IPS-18c (cell line): ENCODE results near the gene NPC1L1.
"Not testable (repeated sequence)": the region's sequence is repeated elsewhere in the genome, so short reads cannot be mapped to it uniquely, and the experiment has no call there.

Experiments
- H3K4me3 ChIP-seq: 2 replicates; pipeline ENCODE4 v1.7.0; 2013; ENCODE audit warnings: low read depth, mild to moderate bottlenecking, low read length, moderate library complexity; ENCODE audit not compliant: insufficient read depth
- H3K9me3 ChIP-seq: one replicate; pipeline ENCODE4 v1.6.1; 2013; ENCODE audit warnings: mild to moderate bottlenecking, low read length, moderate library complexity; ENCODE audit not compliant: control insufficient read depth, insufficient read depth

NPC1L1 gene

DNA sequence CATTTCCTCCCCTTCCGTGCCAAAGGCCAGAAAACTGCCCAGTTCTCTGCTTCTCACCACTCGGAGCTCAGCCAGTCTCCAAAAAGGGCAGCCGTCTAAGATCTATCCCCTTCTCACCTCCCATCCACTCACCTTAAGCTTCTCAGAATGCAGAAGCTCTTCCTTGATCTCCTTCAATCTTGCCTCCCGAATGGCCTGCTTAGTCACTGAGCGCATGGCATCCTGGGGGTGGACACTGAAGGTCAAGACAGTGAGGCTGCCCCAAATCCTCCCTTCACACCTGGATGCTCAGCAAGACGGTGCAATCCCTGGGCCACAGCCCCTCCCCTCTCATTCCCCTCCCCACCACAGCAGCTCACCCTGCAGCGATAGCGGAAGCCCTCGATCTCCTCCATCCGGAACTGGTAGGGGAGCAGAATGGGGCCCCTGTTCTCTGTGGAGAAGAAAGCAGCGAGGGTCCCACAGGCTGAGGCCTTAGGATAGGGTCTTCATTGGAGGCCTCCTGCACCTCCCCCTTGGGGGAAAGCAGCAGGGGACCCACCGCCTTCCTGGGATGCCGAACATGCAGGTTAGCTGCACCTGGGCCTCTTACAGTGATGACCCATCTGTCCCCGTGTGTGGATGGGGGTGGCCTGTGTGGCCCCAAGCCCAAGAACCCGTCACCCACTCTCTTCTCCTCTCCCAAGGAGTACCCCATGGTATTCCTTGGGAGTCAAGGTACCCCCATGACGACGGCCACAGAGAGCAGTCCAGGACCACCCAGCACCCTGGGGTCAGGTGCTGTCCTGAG, 27.8 kb upstream of the NPC1L1 start:
- Histone ChIP-seq H3K9me3 (no peaks in the 10 kb centered on the region), H3K4me3 (no peak overlapping the region)

DNA sequence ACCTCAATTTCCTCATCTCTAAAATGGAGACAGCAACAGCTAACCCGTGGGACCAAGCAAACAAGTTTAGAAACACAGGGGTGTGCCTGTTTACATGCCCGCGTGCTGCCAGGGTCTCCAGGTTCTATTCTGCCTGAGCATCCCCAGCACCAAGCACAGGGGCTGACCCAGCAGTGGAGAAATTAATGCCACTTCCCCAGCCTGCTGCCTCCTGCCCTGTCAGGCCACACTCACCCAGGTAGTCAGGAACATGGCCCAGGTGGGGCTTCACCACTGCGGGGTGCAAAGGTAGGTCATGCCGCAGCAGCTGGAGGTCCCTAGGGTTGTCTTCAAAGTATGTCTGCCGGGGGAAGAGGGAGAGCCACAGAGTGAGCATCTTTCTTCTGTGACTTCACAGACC, 26.8 kb upstream of the NPC1L1 start:
- H3K9me3 ChIP-seq = no peaks in the 10 kb centered on the region
- no peak overlapping the region for H3K4me3 ChIP-seq

DNA sequence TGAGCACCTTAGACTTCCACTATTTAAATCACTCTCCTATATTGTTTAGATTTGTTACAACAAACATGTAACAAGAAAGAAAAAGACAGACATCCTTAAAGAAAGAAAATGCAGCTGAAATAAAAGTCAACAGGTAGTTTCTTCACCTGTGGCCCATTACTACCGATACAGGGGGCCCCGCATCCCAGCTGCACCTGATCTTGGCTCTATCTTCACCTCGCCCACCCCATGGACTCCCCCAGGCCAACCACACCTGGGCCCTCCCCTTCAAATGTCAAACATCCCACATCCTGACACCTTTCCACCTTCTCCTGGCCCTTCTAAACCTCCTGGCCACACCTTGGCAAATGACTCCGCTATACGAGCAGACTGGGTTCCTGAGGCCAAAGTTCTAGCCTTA, 25.6 kb upstream of the NPC1L1 start:
- Histone ChIP-seq H3K9me3 (no peaks in the 10 kb centered on the region), H3K4me3 (no peak overlapping the region)

DNA sequence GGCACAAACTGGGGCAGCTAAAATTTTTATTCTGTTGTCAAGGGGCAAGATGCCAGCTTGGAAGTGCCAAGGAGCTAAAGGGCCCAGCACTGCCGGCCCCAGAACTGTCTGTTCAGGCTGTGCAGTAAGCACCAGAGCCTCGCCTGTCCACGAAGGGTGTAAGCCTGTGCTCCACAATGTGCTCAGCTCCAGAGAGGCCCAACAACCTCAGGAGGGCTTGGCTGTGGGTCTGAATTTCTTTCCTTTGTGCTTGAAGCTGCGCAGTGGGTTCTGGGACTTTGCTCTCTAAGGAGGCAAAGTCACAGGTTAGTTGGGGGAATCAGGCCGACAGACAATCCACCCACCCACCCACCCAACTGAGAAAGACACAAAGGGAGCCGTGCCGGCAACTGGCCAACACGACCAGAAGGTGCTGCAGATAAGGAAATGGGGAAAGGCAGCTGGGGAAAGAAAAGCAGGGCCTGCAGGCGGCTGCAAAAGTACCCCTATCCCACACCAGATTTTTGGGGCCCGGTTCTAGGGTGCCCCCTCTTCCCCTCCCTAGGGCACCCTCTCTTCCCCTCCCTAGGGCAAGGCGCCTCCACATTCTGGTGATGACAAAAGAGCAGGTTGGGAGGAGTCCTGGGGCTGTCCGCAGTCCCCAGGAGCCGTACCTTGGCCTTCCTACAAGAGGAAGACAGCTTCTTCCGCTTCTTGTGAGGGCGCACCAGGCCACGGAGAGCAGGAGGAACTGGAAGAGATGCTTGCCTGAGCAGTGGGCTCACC, 24.8 kb upstream of the NPC1L1 start:
- H3K9me3 ChIP-seq = no peaks in the 10 kb centered on the region
- no peak overlapping the region for H3K4me3 ChIP-seq

DNA sequence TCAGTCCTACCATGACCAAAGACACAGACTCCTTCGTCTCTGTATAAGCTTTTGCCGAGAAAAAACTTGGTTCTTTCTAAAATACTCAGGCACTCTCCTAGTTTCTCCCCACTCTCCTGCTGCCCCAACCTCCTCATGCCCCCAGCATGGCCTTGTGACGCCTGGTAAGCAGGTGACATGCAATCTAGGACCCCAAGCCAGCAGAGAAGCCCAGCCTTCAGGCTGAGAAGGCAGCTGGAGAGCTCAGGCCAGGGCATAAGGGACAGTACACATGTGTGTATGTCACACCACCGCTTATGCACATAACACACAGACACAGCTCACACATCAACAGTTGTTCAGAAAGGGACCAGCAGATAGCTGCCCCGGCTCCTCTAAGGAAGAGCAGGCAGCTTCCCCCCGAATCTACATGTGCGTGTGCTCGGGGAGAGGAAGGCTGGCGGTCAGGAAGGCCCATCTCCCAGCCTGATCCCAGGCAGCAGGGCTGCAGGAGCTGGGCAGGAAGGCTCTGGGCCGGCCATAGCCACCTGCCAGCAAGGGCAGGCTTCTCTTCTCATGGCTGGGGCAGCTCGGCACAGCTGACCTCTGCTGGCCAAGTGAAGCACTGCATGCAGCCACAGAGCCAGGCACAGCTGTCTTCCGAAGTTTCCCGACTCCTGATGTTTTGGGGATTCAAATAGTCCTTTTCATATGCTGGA, 24.1 kb upstream of the NPC1L1 start:
- Histone ChIP-seq H3K9me3 (no peaks in the 10 kb centered on the region), H3K4me3 (no peak overlapping the region)

DNA sequence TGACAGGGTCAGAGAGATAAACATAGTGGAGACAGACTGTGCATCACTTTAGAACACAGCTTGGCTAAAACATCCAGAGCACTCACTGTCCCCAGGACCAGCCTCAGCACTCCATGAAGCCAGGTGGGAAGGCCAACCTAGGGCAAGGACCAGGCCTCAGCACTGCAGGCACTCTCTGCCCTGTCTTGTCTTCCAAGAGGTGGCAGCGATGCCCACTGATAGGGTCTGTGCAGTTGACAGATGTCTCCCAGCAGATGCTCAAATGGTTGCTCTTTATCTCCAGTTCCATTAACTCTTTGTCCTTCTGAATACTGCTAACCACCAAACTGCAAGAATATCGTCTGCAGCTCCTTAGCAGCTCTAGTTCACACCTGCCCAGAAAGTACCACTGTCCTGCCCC, 23.5 kb upstream of the NPC1L1 start:
- H3K4me3 ChIP-seq = no peak overlapping the region
- H3K9me3 ChIP-seq = no peaks in the 10 kb centered on the region

DNA sequence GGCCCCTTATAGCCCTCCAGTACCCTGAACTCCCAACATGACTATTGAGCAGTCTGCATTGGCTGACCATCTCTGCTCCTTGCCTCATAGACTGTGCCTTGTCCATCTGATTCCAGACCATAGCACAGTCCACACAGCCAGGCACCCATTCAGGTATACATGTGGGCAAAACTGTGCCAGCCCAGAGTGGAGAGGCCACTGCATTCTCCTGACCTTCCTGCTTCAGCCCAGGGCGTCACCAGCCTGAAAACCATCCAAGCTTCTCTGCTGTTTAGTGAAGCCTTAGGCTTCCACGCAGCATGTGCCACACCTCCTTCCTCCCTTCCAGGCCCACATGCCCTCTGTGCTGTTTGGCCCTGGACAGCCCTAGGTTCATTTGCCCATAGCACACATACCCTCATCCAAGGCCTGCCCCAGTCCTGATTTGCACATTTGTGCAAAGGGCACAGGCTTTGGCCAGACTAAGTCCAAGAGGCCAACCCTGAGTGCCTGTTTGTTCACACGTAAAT, 22.1 kb upstream of the NPC1L1 start:
- no peak overlapping the region for H3K4me3 ChIP-seq
- H3K9me3 ChIP-seq = no peaks in the 10 kb centered on the region

DNA sequence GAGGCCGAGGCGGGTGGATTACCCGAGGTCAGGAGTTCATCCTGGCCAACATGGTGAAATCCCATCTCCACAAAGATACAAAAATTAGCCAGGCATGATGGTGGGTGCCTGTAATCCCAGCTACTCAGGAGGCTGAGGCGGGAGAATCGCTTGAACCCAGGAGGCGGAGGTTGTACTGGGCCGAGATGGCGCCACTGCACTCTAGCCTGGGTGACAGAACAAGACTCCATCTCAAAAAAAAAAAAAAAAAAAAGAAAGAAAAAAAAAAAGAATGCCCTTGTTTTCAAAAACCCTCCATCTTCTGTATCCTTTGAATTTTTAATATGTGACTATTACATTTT, 21.5 kb upstream of the NPC1L1 start:
- H3K4me3 ChIP-seq, H3K9me3 ChIP-seq: not testable (repeated sequence)

DNA sequence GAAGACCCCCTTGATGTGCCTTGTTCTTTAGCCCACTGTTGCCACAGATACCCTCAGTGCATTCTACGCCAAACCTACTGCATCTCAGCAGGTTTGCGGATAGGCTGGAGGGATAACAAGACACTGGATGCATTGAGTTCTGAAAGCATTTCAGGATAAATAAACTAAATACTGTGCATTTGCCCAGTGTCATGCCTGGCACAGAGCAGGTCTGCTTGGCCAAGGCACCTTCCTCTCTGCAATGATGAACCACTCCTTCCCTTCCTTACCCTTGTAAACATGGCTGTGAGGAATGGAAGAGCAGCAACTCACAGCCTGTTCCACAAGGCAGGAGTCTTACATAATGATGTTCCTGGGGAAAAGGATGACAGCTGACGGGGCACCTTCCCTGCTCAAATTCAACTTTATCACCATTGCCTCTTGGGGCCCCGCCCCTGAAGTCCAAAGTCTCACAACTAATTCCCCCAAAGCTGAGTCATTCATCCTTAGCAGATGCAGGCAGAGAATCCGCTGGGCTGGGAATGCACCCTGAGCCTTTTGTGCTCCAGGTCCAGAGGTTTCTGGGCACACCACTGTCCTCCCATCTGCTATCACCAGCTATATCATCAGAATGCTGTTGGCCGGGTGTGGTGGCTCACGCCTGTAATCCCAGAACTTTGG, 21.0 kb upstream of the NPC1L1 start:
- Histone ChIP-seq H3K4me3 (no peak overlapping the region), H3K9me3 (no peaks in the 10 kb centered on the region)

DNA sequence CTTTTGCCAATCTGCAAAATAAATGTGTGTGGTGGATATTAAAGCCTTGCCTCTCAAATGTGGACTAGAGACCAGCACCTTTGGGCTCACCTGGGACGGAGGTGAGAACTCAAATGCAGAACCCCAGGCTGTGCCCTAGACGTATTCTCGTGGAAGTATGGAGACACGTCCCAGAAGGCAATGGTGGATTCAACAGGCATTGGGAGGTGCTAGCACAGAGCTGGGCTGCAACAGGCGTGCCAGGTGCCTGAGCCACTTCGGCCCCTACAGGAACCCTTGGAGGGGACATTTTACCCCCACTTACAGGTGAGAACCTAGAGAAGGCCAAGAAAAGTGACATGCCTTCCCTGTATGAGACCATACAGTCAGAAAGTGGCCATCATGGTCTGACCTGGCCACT, 20.4 kb upstream of the NPC1L1 start:
- no peak overlapping the region for H3K4me3 ChIP-seq
- H3K9me3 ChIP-seq = no peaks in the 10 kb centered on the region

DNA sequence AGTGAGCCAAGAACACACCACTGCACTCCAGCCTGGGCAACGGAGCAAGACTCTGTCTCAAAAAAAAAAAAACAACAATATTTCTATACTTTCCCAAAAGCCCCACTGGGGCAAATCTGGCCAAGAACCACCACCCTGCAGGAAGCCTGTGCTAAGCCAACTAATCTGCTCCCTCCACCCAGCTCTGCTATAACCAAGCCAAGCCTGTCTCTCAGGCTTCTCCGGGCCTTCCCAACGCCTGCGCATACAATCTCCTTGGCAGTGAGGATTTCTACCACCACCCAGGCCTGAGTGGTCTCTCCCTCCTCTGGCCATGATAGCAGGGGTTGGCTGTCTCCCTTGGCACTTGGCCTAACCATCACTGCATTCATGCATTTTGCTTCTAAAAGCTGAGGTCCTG, 18.4 kb upstream of the NPC1L1 start:
- Histone ChIP-seq H3K4me3 (no peak overlapping the region), H3K9me3 (no peaks in the 10 kb centered on the region)

DNA sequence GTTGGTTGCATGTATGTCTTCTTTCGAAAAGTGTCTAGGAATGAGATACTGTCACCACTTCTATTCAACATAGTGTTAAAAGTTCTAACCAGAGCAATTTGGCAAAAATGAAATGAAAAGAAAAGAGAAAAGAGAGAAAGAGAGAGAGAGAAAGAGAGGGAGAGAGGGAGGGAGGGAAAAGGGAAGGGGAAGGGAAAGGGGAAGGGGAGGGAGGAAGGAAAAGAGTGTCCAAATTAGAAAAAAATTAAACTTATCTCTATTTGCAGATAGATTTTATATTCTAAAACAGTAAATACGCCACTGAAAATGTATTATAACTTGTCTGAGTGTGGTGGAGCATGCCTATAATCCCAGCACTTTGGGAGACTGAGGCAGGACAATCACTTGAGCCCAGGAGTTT, 16.4 kb upstream of the NPC1L1 start:
- Histone ChIP-seq H3K9me3 (no peaks in the 10 kb centered on the region), H3K4me3 (no peak overlapping the region)

DNA sequence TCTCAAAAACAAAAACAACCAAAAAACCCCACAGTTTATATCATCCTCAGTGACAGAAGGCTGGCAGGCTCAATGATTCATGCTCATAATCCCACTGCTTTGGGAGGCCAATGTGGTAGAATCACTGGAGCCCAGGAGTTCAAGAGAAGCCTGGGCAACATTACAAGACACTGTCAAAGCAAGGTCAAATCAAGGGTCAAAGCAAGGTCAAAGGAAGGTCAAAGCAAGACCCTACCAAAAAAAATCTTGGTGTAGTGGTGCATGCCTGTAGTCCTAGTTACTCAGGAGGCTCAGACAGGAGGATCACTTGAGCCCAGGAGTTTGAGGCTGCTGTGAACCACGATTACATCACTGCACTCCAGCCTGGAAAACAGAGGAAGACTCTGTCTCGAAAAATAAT, 14.2 kb upstream of the NPC1L1 start:
- Histone ChIP-seq H3K4me3 (no peak overlapping the region), H3K9me3 (no peaks in the 10 kb centered on the region)

DNA sequence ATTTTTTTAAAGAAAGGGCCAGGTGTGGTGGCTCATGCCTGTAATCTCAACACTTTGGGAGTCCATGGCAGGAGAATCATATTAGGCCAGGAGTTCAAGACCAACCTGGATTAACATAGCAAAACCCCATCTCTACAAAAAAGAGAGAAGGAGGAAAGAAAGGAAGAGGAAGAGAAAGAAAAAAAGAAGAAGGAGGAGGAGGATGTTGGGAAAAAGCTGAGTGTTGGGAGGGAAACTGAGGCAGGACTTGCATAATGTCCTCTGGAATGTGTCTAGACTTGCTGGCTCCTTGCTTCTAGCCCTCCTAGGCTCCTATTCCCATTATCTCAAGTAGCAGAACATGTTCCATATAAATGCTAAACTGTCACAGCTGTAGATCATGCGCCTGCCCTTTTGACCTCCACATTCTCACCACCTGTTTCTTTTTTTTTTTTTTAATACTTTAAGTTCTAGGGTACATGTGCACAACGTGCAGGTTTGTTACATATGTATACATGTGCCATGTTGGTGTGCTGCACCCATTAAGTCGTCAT, 11.4 kb upstream of the NPC1L1 start:
- not testable (repeated sequence) for H3K9me3 ChIP-seq, H3K4me3 ChIP-seq

DNA sequence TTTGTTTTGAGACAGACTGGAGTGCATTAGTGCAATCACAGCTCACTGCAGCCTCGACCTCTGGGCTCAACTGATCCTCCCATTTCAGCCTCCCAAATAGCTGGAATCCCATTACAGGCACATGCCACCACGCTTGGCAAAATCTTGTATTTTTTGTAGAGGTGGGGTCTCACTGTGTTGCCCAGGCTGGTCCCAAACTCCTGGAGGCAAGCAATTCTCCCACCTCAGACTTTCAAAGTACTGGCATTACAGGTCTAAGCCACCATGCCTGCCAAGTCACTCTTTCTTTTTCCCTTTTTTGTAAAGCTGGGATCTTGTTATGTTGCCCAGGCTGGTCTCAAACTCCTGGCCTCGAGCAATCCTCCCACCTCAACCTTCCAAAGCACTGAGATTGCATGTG, 8.3 kb upstream of the NPC1L1 start:
- no peak overlapping the region for H3K4me3 ChIP-seq

DNA sequence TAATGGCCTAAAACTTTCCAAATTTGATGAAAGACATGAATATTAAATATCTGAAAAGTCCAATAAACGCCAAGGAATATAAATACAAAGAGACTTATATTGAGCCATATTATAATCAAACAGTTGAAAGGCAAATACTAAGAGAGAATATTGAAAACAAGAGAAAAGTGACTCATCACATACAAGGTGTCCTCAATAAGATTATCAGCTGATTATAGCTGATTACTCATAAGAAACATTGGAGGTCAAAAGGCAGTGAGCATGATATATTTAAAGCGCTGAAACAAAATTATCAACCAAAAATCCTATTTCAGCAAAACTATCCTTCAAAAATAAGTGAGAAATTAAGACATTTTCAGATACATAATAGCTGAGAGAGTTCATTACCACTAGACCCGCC, 7.8 kb upstream of the NPC1L1 start:
- no peak overlapping the region for H3K4me3 ChIP-seq
- H3K9me3 ChIP-seq = no peaks in the 10 kb centered on the region

More for the DNA sequence above, 8.3 kb upstream of the NPC1L1 start:
- no peaks in the 10 kb centered on the region for H3K9me3 ChIP-seq

DNA sequence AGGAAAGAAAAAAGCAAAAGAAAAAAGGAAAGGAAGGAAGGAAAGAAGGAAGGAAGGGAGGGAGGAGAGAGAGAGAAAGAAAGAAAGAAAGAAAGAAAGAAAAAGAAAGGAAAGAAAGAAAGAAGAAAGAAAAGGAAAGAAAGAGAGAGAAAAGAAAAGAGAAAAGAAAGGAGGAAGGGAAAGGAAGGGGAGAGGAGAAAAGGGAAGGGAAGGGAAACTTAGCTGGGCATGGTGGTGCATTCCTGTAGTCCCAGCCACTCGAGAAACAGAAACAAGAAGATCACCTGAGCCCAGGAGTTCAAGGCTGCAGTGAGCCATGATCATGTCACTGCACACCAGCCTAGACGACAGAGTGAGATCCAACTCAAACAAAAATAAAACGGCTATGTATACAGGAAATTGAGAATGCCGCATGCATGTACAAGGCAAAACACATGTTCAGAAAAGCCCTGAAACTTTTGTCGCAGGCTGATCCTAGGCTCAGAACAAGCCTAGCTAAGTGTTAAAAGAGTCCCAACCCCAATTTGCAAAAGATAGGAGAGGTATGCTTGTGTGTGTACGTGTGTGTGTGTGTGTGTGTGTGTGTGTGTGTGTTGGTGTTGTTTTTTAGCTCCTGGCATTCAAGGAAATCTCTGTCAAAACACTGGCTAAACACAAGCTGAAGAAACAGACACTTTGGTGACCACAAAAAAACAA, 6.6 kb upstream of the NPC1L1 start:
- Histone ChIP-seq H3K4me3 (no peak overlapping the region), H3K9me3 (no peaks in the 10 kb centered on the region)
